B cell (primary cell): ENCODE measurements around the gene AFF1. TPM values are rescaled to one million over a fixed set of nuclear protein-coding genes. Genes with fewer than 3 reads are reported as not detected.

Source experiments
- ATAC-seq: fragments of 200-7000 bp; cut with Tn5 transposase; one replicate; pipeline ENCODE4 v1.10.0; 2021; ENCODE audit warnings: low read depth, mild to moderate bottlenecking, moderate number of reproducible peaks, moderate library complexity
- CTCF ChIA-PET: fragments of 350-600 bp; sonication (Branson Sonifier 250); formaldehyde crosslinking; loops from one replicate; lab custom pipeline; 2021; ENCODE audit warnings: antibody characterized with exemption, inconsistent platforms; lab: Charles Lee
- POLR2A ChIA-PET: fragments of 350-600 bp; sonication (Branson Sonifier 250); formaldehyde crosslinking; loops from one replicate; lab custom pipeline; 2021; ENCODE audit warnings: antibody characterized with exemption; lab: Charles Lee
- DNase-seq: peaks from one replicate; pipeline ENCODE4 v3.0.0; 2013
- H2AFZ ChIP-seq: 2 replicates; pipeline ENCODE4 v1.6.1; 2012; ENCODE audit warnings: mild to moderate bottlenecking, low read depth, low read length; ENCODE audit not compliant: insufficient read depth, poor library complexity, severe bottlenecking
- H3K27ac ChIP-seq, 2 donors: 1 replicate in 1 of 2; 2 replicates in 1 of 2; pipeline ENCODE4 v1.5.1; 2012 to 2013; ENCODE audit warnings: low read length in 2 of 2, mild to moderate bottlenecking in 2 of 2, moderate library complexity in 1 of 2
- H3K27me3 ChIP-seq, 4 experiments: fragments of 200-600 bp in 1 of 4; sonication (generic) in 1 of 4; replicated peaks in 1 of 4; 1 replicate in 2 of 4; 2 replicates in 2 of 4; pipeline versions ENCODE4 v1.6.1 to v1.7.0; 2013 to 2016; ENCODE audit warnings: low read length in 3 of 4, mild to moderate bottlenecking in 2 of 4, mixed read lengths in 1 of 4, moderate library complexity in 1 of 4; ENCODE audit not compliant: insufficient read depth in 4 of 4, control insufficient read depth in 3 of 4; ENCODE audit errors: control extremely low read depth in 1 of 4
- H3K36me3 ChIP-seq, 2 experiments: replicated peaks in 1 of 2; 1 replicate in 1 of 2; 2 replicates in 1 of 2; pipeline versions ENCODE4 v1.6.1 to v1.7.1; 2013; ENCODE audit warnings: low read length in 1 of 2; ENCODE audit not compliant: insufficient read depth in 2 of 2, control insufficient read depth in 1 of 2; ENCODE audit errors: control extremely low read depth in 1 of 2, extremely low read depth in 1 of 2
- H3K4me1 ChIP-seq, 2 donors: fragments of 200-600 bp in 1 of 2; sonication (generic) in 1 of 2; 1 replicate in 1 of 2; 2 replicates in 1 of 2; pipeline versions ENCODE4 v1.5.1 to v1.6.1; 2013 to 2017; ENCODE audit warnings: low read length in 2 of 2; ENCODE audit not compliant: control insufficient read depth in 2 of 2, insufficient read depth in 2 of 2
- H3K4me2 ChIP-seq: replicated peaks from 2 replicates; pipeline ENCODE3; 2012; ENCODE audit warnings: mild to moderate bottlenecking, low read depth, low read length; ENCODE audit not compliant: poor library complexity, severe bottlenecking
- H3K4me3 ChIP-seq, 5 experiments: fragments of 200-600 bp in 1 of 5; sonication (generic) in 1 of 5; 1 replicate in 3 of 5; 2 replicates in 2 of 5; pipeline versions ENCODE4 v1.5.1 to v1.7.0; 2011 to 2016; ENCODE audit warnings: low read length in 4 of 5, mild to moderate bottlenecking in 4 of 5, low read depth in 2 of 5, control low read depth in 1 of 5, moderate library complexity in 1 of 5; ENCODE audit not compliant: insufficient read depth in 1 of 5; ENCODE audit errors: control extremely low read depth in 1 of 5, extremely low read depth in 1 of 5
- H3K79me2 ChIP-seq: fragments of 200-600 bp; sonication (generic); one replicate; pipeline ENCODE4 v1.6.0; 2016; ENCODE audit warnings: low read length; ENCODE audit not compliant: control insufficient read depth, insufficient read depth
- H3K9ac ChIP-seq: fragments of 200-600 bp; sonication (generic); 2 replicates; pipeline ENCODE4 v1.6.1; 2017; ENCODE audit warnings: mild to moderate bottlenecking, low read length, moderate library complexity
- H3K9me3 ChIP-seq, 3 donors: one replicate each; pipeline versions ENCODE4 v1.6.1 to v1.7.1; 2013; ENCODE audit warnings: low read length in 2 of 3; ENCODE audit not compliant: control insufficient read depth in 2 of 3, insufficient read depth in 1 of 3; ENCODE audit errors: control extremely low read depth in 1 of 3
- H4K20me1 ChIP-seq: 2 replicates; pipeline ENCODE4 v1.6.0; 2012; ENCODE audit warnings: mild to moderate bottlenecking, low read length; ENCODE audit not compliant: insufficient read depth, control insufficient read depth, poor library complexity, severe bottlenecking
- H3K27ac Mint-ChIP-seq: one replicate; pipeline ENCODE4 v1.8.0; 2021; ENCODE audit warnings: mixed read lengths
- H3K27me3 Mint-ChIP-seq: one replicate; pipeline ENCODE4 v1.8.0; 2021; ENCODE audit warnings: mixed read lengths
- H3K4me1 Mint-ChIP-seq: one replicate; pipeline ENCODE4 v1.8.0; 2021; ENCODE audit warnings: mixed read lengths
- H3K4me3 Mint-ChIP-seq: one replicate; pipeline ENCODE4 v1.8.0; 2021; ENCODE audit warnings: mixed read lengths
- H3K9me3 Mint-ChIP-seq: one replicate; pipeline ENCODE4 v1.8.0; 2022; ENCODE audit warnings: mixed read lengths; ENCODE audit not compliant: insufficient read depth
- EZH2 ChIP-seq: IDR thresholded peaks from 2 replicates; pipeline ENCODE4 v1.6.1; 2012; ENCODE audit warnings: borderline replicate concordance, low read depth, mild to moderate bottlenecking, moderate library complexity, low read length; ENCODE audit not compliant: insufficient read depth, poor library complexity, severe bottlenecking
- WGBS: methylation state at CpG from one replicate; pipeline ENCODE4 v1.1.5; 2013; ENCODE audit warnings: missing lambda C conversion rate; ENCODE audit not compliant: insufficient coverage; 5-methylcytosine and 5-hydroxymethylcytosine counted together
- intact Hi-C: fragments of 100-400 bp; cut with micrococcal nuclease; formaldehyde crosslinking; loops from one replicate; pipeline ENCODE4 v1.10.0; 2022
- polyA plus RNA-seq: library from polyadenylated mRNA; depleted of rRNA; stranded (reverse); fragments of >200 nt; gene quantifications from 2 replicates; pipeline ENCODE4 v1.2.3, GENCODE V29; 2012
- total RNA-seq, 2 donors: library from RNA; stranded (reverse); fragments of 120-200 nt in 1 of 2; gene quantifications; 1 replicate in 1 of 2; 2 replicates in 1 of 2; pipeline versions ENCODE4 v1.2.3 to v1.2.4, GENCODE V29; 2013 to 2022
- TF ChIP-seq, protein P1 (sequence below): fragments of 200-600 bp; IDR thresholded peaks from one replicate; pipeline ENCODE4 v1.8.0; 2022; ENCODE audit warnings: antibody characterized with exemption, mild to moderate bottlenecking

AFF1 gene
- total and polyA plus RNA-seq, 2 donors (not counting 1 experiment from before 2014, with no cell fraction given), result 15.3 to 135 TPM

- Histone ChIP-seq H3K9ac (no peak overlapping the region), H3K4me2 (no peak overlapping the region), H3K9me3 (no peaks in the 10 kb centered on the region), H3K4me3 (no peak overlapping the region), H2AFZ (no peak overlapping the region), H4K20me1 (no peaks in the 10 kb centered on the region), H3K36me3 (no peaks in the 10 kb centered on the region), H3K79me2 (no peaks in the 10 kb centered on the region), H3K27me3 (peaks cover 0 to 4% (median 0%) of the 10 kb centered on the region in 4 experiments), H3K4me1 (peaks cover 2 to 5% of the 10 kb centered on the region in 2 donors), H3K27ac (no peak overlapping the region)
- POLR2A ChIA-PET, result no interaction called here
- TF ChIP-seq EZH2, result no peak
- TF ChIP-seq, protein P1, sequence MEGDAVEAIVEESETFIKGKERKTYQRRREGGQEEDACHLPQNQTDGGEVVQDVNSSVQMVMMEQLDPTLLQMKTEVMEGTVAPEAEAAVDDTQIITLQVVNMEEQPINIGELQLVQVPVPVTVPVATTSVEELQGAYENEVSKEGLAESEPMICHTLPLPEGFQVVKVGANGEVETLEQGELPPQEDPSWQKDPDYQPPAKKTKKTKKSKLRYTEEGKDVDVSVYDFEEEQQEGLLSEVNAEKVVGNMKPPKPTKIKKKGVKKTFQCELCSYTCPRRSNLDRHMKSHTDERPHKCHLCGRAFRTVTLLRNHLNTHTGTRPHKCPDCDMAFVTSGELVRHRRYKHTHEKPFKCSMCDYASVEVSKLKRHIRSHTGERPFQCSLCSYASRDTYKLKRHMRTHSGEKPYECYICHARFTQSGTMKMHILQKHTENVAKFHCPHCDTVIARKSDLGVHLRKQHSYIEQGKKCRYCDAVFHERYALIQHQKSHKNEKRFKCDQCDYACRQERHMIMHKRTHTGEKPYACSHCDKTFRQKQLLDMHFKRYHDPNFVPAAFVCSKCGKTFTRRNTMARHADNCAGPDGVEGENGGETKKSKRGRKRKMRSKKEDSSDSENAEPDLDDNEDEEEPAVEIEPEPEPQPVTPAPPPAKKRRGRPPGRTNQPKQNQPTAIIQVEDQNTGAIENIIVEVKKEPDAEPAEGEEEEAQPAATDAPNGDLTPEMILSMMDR, result no peak
- Mint-ChIP-seq H3K27me3 (peaks cover 4% of the 10 kb centered on the region), H3K9me3 (no peaks in the 10 kb centered on the region), H3K27ac (no peak overlapping the region), H3K4me1 (no peaks in the 10 kb centered on the region), H3K4me3 (no peak overlapping the region)
- WGBS, result 80% methylated on average over 1 of the region's 3 CpGs
- no peak for ATAC-seq
- CTCF ChIA-PET, result interaction anchor here (1.1 to 1.3 kb wide), 2 partner anchors 9 to 406 kb away, joined by 3 read pairs; partner anchors contain the start of gene C4orf36
- DNase-seq, result no peak
- intact Hi-C loops, result no loop called here
Measured at GRCh38 chr4:86901864-86902263, 32.9 kb upstream of the AFF1 start.

- no CpG with 5 or more reads among the region's 2 CpGs for WGBS
Measured at GRCh38 chr4:86908251-86908657, 26.6 kb upstream of the AFF1 start.

More at GRCh38 chr4:86908251-86908657, 26.6 kb upstream of the AFF1 start:
- Histone ChIP-seq H3K9me3 (no peaks in the 10 kb centered on the region), H3K9ac (no peak overlapping the region), H3K27ac (no peak overlapping the region), H3K4me3 (no peak overlapping the region), H3K79me2 (no peaks in the 10 kb centered on the region), H3K4me1 (peaks cover 28 to 36% of the 10 kb centered on the region in 2 donors), H3K36me3 (no peaks in the 10 kb centered on the region), H4K20me1 (no peaks in the 10 kb centered on the region), H3K4me2 (peak overlapping the region; percentile 46), H3K27me3 (peaks cover 0 to 4% (median 0%) of the 10 kb centered on the region in 4 experiments), H2AFZ (no peak overlapping the region)
- Mint-ChIP-seq H3K27ac (peak overlapping the region; percentile 22), H3K4me3 (peak overlapping the region; percentile 60), H3K9me3 (no peaks in the 10 kb centered on the region), H3K27me3 (peaks cover 4% of the 10 kb centered on the region), H3K4me1 (peaks cover 32% of the 10 kb centered on the region)
- intact Hi-C loops, result no loop called here
- ATAC-seq (peak; percentile 24), DNase-seq (peak; percentile 50)
- POLR2A ChIA-PET, result interaction anchor here (0.7 kb wide), 1 partner anchor 28 kb away, joined by 3 read pairs; no protein-coding TSS in a partner anchor
- no peak for TF ChIP-seq EZH2
- TF ChIP-seq, protein P1, result no peak
- CTCF ChIA-PET, result interaction anchor here (1.7 to 7.3 kb wide), 2 partner anchors 15 to 186 kb away, joined by 6 to 44 read pairs; no protein-coding TSS in a partner anchor
